ENCODE data around the gene AKAP3.

Gene AKAP3

DNA sequence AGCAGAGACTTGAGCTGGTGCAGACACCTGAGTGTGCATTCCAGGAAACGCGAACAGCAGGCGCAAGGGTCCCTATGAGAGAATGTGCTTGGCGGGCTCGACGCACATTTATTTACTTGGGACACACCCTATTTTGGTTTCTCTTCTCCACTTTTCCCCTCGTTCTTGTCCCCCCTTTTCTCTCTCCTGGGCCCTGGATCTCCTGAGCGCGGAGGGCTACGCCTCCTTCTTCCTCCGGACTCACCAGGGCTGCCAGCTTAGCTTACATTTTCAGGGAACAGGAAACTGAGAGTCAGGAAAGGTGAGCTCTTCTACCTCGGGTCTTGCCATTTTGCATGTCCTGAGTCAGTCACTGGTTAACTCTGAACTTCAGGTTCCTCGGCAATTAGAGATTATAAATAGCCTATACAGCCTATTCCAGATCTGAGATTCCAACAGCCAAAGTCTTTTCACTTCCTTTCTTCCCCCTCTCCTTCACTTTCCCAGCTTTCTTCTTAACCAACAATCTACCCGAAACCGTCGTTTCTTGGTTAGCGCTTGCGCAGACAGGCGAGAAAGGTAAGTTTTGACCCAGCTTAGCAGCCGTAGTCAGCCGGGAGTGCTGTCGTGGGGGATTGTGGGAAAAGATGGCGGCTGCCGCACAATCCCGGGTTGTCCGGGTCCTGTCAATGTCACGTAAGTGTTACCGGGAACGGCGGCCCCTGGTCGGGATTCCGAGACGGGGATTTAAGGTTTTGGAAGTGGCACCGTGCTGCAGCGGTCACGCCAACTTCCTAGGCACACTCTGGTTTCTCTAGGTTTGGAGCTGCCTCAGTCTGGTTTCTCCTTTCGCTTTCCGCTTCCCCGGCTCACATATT is at the start of gene AKAP3, which contains the start of gene NDUFA9:
Gene AKAP3 (minus strand): TSS at position 551 of the 857 bp plus-strand sequence. CDS start 10,855 bp downstream, outside the sequence.
Gene NDUFA9 (plus strand): TSS at position 614 of the 857 bp plus-strand sequence. CDS start 13 bp downstream, at position 627.
- DNase-seq (ENCODE audit: low read depth): peak; percentile 84
- no peak for TF ChIP-seq CTCF (conservative IDR thresholded peaks at IDR 0.05; ENCODE audit: control insufficient read depth, insufficient read depth, low read depth, low read length)
- H3K4me3 ChIP-seq (ENCODE audit: control insufficient read depth, low read depth, low read length): peak within 1 kb of the TSS; percentile 83

DNA sequence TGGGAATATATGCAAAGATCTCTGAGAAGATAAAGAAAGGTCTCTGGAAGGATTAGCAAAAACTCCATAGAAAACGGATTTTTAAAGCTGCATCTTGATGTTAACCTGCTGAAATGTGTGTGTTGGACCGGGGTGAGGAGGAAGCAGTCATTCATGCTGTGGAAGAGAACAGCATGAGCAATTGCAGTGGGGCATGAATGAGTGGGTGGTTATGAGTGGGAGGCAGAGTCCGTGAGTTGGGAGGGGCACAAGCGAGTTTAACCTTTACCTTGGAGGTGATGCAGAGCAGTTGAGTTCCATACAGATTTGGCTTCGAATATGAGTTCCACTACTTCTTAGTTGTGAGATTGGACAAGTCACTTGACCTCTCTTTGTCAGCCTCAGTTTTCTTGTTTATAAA is 41.9 kb upstream of the AKAP3 start:
- no peak overlapping the region for H3K4me3 ChIP-seq (ENCODE audit: control insufficient read depth, low read depth, low read length)
- no peak for TF ChIP-seq CTCF (conservative IDR thresholded peaks at IDR 0.05; ENCODE audit: control insufficient read depth, insufficient read depth, low read depth, low read length)
- no peak for DNase-seq (ENCODE audit: low read depth)

- H3K4me3 ChIP-seq (ENCODE audit: control insufficient read depth, low read depth, low read length): no peak overlapping the region
- no peak for TF ChIP-seq CTCF (conservative IDR thresholded peaks at IDR 0.05; ENCODE audit: control insufficient read depth, insufficient read depth, low read depth, low read length)
- DNase-seq (ENCODE audit: low read depth): no peak
Observed at GRCh38 chr12:4685317-4685716, 36.5 kb upstream of the AKAP3 start.

GRCh38 chr12:4681732-4682131 is 32.9 kb upstream of the AKAP3 start:
- no peak overlapping the region for H3K4me3 ChIP-seq (ENCODE audit: control insufficient read depth, low read depth, low read length)
- DNase-seq (ENCODE audit: low read depth): no peak
- TF ChIP-seq CTCF (conservative IDR thresholded peaks at IDR 0.05; ENCODE audit: control insufficient read depth, insufficient read depth, low read depth, low read length): no peak

- TF ChIP-seq CTCF (conservative IDR thresholded peaks at IDR 0.05; ENCODE audit: control insufficient read depth, insufficient read depth, low read depth, low read length): no peak
- DNase-seq (ENCODE audit: low read depth): no peak
Observed at GRCh38 chr12:4679711-4680110, 30.9 kb upstream of the AKAP3 start.

GRCh38 chr12:4665236-4665635 is 16.4 kb upstream of the AKAP3 start:
- DNase-seq (ENCODE audit: low read depth): no peak
- no peak for TF ChIP-seq CTCF (conservative IDR thresholded peaks at IDR 0.05; ENCODE audit: control insufficient read depth, insufficient read depth, low read depth, low read length)
- H3K4me3 ChIP-seq (ENCODE audit: control insufficient read depth, low read depth, low read length): no peak overlapping the region

More at GRCh38 chr12:4679711-4680110, 30.9 kb upstream of the AKAP3 start:
- no peak overlapping the region for H3K4me3 ChIP-seq (ENCODE audit: control insufficient read depth, low read depth, low read length)
